AG10803 (cell line): ENCODE measurements around the gene NCF4.

Source experiments
- DNase-seq: peaks from one replicate; pipeline ENCODE4 v3.0.0; 2010; ENCODE audit warnings: low read depth
- H3K4me3 ChIP-seq: 2 replicates; pipeline ENCODE4 v1.5.1; 2011; ENCODE audit warnings: mild to moderate bottlenecking, low read length, control low read depth
- CTCF ChIP-seq: conservative IDR thresholded peaks from 2 replicates; pipeline ENCODE4 v1.5.1; 2011; ENCODE audit warnings: mild to moderate bottlenecking, low read length, control low read depth, inconsistent platforms

NCF4 gene

GRCh38 chr22:36894266-36894665 lies 33.5 kb downstream of the NCF4 start:
- DNase-seq = no peak
- H3K4me3 ChIP-seq = no peak overlapping the region
- no peak for TF ChIP-seq CTCF

- TF ChIP-seq CTCF = no peak
- no peak for DNase-seq
- no peak overlapping the region for H3K4me3 ChIP-seq
Observed at GRCh38 chr22:36897611-36898010, 36.8 kb downstream of the NCF4 start.

GRCh38 chr22:36898690-36899089 lies 37.9 kb downstream of the NCF4 start:
- DNase-seq = no peak
- no peak for TF ChIP-seq CTCF
- H3K4me3 ChIP-seq = no peak overlapping the region

GRCh38 chr22:36899498-36899897 lies 38.7 kb downstream of the NCF4 start:
- H3K4me3 ChIP-seq = no peak overlapping the region
- TF ChIP-seq CTCF = no peak
- DNase-seq = no peak

GRCh38 chr22:36900225-36900624 lies 39.4 kb downstream of the NCF4 start:
- TF ChIP-seq CTCF = no peak
- DNase-seq = no peak
- H3K4me3 ChIP-seq = no peak overlapping the region

- DNase-seq = no peak
- no peak for TF ChIP-seq CTCF
- no peak overlapping the region for H3K4me3 ChIP-seq
Observed at GRCh38 chr22:36900880-36901279, 40.1 kb downstream of the NCF4 start.

GRCh38 chr22:36901411-36902142 lies 40.8 kb downstream of the NCF4 start:
- H3K4me3 ChIP-seq = no peak overlapping the region
- DNase-seq = no peak
- TF ChIP-seq CTCF = no peak
